NCI-H2227 (cell line): ENCODE data around the gene CFAP74.
"Not testable (repeated sequence)": the region's sequence is repeated elsewhere in the genome, so short reads cannot be mapped to it uniquely, and the experiment has no call there.

Experiments used
- DNase-seq: peaks from one replicate; lab custom pipeline; 2025; ENCODE audit not compliant: unreplicated experiment; lab: John Stamatoyannopoulos, UW

The CFAP74 gene

GRCh38 chr1:1954015-1954414, 49.6 kb downstream of the CFAP74 start:
- no peak for DNase-seq

GRCh38 chr1:1950940-1951339, 52.6 kb downstream of the CFAP74 start:
- no peak for DNase-seq

GRCh38 chr1:1948783-1949182, 54.8 kb downstream of the CFAP74 start:
- DNase-seq = no peak

DNA sequence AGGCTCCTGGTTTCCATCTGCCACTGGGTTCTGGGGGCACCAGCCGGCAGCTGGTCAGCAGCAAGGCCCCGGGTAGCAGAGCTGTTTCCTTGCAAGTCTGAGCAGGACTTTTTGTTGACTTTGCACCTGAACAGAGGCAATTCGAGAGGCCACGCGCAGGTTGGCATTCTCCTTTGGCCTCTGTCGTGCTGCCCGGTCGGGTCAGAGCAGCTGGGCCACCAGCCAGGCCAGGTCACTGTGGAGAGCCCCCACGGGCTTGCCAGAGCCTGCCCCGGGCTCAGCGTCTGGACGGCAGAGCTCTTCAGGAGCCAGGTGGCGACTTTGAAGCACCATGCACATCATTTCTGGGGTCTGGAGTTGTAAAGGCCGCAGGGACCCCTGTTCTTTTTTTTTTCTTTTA, 56.1 kb downstream of the CFAP74 start:
- DNase-seq = no peak

DNA sequence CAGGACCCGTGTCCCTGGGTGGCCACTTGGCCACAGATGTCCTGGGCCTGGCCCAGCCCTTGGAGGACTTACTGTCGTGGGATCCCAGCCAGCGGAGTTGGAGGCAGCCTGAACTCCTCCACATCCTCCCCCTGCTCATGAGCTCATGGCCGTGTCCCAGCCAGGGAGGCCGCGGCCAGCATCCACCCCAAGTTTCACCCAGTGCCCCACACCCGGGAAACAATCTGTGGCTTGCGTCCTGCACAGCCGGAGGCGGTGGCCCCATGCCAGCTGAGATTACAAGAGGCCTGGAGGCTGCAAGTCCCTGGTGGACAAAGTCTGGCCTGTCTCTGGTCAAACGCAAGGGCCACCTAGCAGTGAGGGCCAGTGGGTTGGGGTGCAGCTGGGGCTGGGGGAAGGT, 57.0 kb downstream of the CFAP74 start:
- DNase-seq = no peak

DNA sequence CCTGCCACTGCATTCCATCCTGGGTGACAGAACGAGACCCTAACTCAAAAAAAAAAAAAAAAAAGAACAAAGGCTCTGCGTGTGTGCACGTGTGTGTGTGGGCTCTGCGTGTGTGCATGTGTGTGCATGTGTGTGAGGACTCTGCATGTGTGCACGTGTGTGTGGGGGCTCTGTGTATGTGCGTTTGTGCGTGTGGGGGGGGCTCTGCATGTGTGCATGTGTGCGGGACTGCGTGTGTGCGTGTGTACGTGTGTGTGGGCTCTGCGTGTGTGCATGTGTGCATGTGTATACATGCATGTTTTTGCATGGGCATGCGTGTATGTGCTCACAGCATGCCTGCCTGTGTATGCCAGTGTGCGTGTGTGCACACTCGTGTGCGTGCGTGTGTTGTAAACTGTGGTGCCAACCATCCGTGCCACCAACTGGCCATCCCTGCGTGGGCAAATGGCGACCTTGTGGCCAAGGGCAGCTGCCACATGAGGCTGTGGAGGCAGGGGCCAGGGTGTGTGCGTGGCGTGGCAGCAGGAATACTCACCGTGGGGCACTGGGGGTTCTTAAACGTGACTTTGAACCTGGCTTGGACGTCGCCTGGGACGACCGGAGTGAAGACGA, 57.7 kb downstream of the CFAP74 start:
- DNase-seq = no peak

DNA sequence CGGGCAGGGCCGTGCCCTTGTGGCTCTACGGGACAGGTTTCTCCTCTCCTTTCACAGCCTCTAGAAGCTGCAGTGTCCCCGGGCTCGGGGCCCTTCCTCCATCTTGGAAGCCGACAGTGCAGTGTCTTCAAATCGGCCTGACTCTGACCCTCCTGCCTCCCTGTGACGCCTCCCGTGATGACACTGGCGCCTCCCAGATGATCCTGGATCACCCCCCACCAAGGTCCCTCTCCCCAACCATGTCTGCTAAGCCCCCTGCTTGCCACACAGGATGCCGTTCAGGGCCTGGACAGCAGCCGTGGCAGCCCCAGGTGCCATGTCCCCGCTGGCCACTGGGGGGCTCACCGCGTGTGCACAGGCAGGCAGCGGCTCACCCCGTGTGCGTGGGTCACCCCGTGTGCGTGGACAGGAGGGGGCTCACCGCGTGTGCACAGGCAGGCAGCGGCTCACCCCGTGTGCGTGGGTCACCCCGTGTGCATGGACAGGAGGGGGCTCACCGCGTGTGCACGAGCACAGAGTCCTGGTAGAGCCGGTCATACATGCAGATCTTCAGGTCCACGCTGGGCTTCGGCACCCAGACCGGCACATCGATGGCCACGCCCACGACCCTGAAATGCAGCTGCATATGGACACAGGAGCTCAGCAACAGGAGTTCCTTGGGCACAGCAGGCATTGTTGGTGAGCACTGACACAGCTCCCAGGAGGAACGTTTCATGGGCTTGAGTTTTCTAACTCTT, 59.6 kb downstream of the CFAP74 start:
- DNase-seq = peak; percentile 76

DNA sequence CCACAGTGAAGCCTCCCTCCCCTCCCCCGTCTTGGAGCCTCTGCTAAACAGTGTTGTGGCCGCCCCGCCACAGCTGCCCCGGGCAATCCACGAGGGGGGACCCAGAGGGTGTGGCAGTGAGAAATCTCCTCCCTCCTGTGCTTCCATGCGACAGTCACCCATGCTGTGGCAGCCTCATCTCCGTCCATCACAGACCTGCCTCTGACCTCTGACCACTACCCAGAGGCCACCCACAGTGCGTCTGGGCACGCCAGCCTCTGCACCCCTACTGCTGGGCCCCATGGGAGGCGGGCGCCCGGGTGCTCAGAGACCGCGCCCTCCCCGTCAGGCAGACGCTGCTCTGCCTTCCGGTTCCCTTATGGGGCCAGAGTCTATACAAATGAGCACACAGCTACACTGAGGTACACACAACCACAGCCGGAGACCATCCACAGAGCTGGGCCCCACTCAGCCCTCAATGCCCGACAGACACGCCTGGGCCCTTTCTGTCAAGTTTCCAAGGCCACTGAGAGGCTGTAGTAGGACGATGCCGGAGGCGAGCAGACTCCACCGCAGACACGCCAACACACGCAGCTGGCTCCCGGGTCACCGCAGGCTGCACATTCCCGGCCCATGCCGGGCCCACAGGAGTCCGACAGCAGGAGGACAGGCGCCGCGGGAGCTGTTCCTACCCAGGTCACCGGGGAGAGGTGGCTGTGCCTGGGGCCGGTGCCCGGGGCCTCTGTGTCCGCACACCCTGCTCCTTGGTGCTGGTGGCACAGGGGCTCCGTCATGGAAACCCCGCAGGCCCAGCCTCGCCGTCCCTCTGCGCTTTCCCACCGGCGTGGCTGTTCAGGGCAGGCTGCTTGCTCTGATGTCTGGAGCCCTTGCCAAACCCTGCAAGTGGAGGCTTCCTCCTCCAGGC, 60.6 kb downstream of the CFAP74 start:
- DNase-seq = no peak

- DNase-seq = no peak
These were observed 61.5 kb downstream of the CFAP74 start for GRCh38 chr1:1941868-1942752.

- no peak for DNase-seq
These were observed 62.3 kb downstream of the CFAP74 start for GRCh38 chr1:1941211-1941841.

GRCh38 chr1:1940123-1940425, 63.5 kb downstream of the CFAP74 start:
- DNase-seq = no peak

DNA sequence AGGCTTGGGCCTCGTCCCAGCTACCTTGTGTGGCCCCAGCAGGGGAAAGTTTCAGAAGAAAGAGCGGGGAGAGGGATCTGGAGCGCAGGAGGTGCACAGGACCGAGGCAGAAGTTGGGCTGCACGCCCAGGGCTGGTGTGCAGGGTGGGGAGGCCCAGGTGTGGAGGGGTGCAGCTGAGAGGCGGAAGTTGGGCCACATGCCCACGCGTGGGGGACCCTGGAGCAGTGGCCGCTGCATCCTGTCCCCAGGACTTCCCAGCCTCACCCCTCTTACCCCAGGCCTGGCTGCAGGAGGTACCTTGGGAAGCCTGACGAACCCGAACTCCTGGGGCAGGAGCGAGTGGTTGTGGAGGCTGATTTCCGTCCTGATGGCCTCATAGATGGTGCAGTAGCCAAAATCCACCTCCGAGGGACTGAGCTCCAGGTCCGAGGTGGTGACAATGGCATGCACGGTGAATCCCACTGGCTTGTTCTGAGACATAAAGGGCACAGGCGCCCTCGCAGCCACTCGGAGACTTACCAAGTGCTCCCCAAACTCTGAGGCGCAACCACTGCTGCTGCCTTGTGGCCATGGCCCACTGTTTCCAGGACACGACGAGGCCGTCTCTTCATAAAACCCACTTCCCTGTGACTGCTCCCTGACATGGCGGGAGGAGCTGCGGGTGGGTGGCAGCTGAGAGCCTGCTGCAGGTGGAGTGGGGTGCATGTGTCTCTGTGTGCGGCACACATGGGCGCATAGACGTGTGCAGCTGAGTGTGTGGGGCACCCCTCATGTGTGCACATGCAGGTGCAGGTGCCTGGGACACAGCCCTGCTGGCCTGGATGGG, 64.1 kb downstream of the CFAP74 start:
- no peak for DNase-seq

- DNase-seq = no peak
These were observed 64.8 kb downstream of the CFAP74 start for GRCh38 chr1:1938613-1939295.

GRCh38 chr1:1938276-1938573, 65.4 kb downstream of the CFAP74 start:
- no peak for DNase-seq

- DNase-seq = no peak
These were observed 65.9 kb downstream of the CFAP74 start for GRCh38 chr1:1937549-1938275.

- no peak for DNase-seq
These were observed 66.5 kb downstream of the CFAP74 start for GRCh38 chr1:1937061-1937460.

GRCh38 chr1:1934848-1935247, 68.7 kb downstream of the CFAP74 start:
- DNase-seq = not testable (repeated sequence)

- DNase-seq = no peak
These were observed 73.7 kb downstream of the CFAP74 start for GRCh38 chr1:1929639-1930545.
